Tibial nerve (tissue), 4 donors: ENCODE data around the gene OBSCN.

Experiments
- CTCF ChIP-seq, 5 experiments: fragments of 200-600 bp in 3 of 5; fragments of 450-650 bp in 2 of 5; sonication (generic) in 3 of 5; IDR thresholded peaks; one replicate each; pipeline ENCODE4 v1.5.1; 2016 to 2019; ENCODE audit warnings: antibody characterized with exemption in 5 of 5, mild to moderate bottlenecking in 3 of 5, moderate library complexity in 2 of 5
- EP300 ChIP-seq, 2 donors: sonication (generic); formaldehyde crosslinking; IDR thresholded peaks; one replicate each; pipeline ENCODE4 v1.6.1; 2017; ENCODE audit warnings: antibody characterized with exemption in 2 of 2, mild to moderate bottlenecking in 1 of 2
- POLR2A ChIP-seq, 2 donors: fragments of 450-650 bp; IDR thresholded peaks; one replicate each; pipeline ENCODE4 v1.6.1; 2017; ENCODE audit warnings: antibody characterized with exemption in 2 of 2, mild to moderate bottlenecking in 2 of 2, moderate library complexity in 2 of 2

GRCh38 chr1:228272831-228273571 lies 65.2 kb downstream of the OBSCN start:
- TF ChIP-seq CTCF (IDR thresholded peaks at IDR 0.05) (no peak), POLR2A (IDR thresholded peaks at IDR 0.05) (no peak), EP300 (IDR thresholded peaks at IDR 0.05) (no peak)
